HG03280 (cell line): Measurements from ENCODE around the gene RAB13.

Experiments used
- ATAC-seq: cut with Tn5 transposase; IDR thresholded peaks from one replicate; pipeline ENCODE4 v1.9.1; 2021; ENCODE audit warnings: mild to moderate bottlenecking, moderate library complexity; ENCODE audit not compliant: unreplicated experiment

Gene RAB13

GRCh38 chr1:153934746-153935145, 51.4 kb downstream of the RAB13 start:
- no peak for ATAC-seq

- no peak for ATAC-seq
Observed at GRCh38 chr1:153933955-153934354, 52.2 kb downstream of the RAB13 start.

- ATAC-seq = no peak
Observed at GRCh38 chr1:153933430-153933829, 52.7 kb downstream of the RAB13 start.

- no peak for ATAC-seq
Observed at GRCh38 chr1:153932156-153933131, 53.7 kb downstream of the RAB13 start.
